GM12878 (cell line): ENCODE measurements around the gene SFXN5.

Experiments
- POLR2AphosphoS2 ChIP-seq: IDR thresholded peaks from 2 replicates; pipeline ENCODE4 v1.6.1; 2011; ENCODE audit warnings: low read depth, mild to moderate bottlenecking, low read length, improper control_type of control experiment, moderate library complexity
- SRF ChIP-seq, 2 experiments: IDR thresholded peaks; 2 replicates each; pipeline ENCODE4 v1.6.1; 2011; ENCODE audit warnings: low read depth in 2 of 2, low read length in 2 of 2, mild to moderate bottlenecking in 1 of 2, moderate library complexity in 1 of 2

GRCh38 chr2:73085691-73086090 lies 14.2 kb upstream of the SFXN5 start:
- no peak for TF ChIP-seq SRF (IDR thresholded peaks at IDR 0.05; ENCODE audit: low read depth in 2 of 2, low read length in 2 of 2)
- TF ChIP-seq POLR2AphosphoS2, result no peak
